ENCODE results near the gene GALNT10.

- TF ChIP-seq EZH2 (IDR thresholded peaks at IDR 0.05) (no peak), POLR2AphosphoS5 (IDR thresholded peaks at IDR 0.05; ENCODE audit: borderline replicate concordance, low read depth, low read length) (no peak)
Observed at GRCh38 chr5:154312576-154312975, 122.0 kb downstream of the GALNT10 start.

Measured in SK-N-MC (cell line).